Gastroesophageal sphincter (tissue), 4 donors: ENCODE measurements around the gene ZNF69. TPM values are rescaled to one million over a fixed set of nuclear protein-coding genes. Genes with fewer than 3 reads are reported as not detected.
"Not testable (repeated sequence)": the region's sequence is repeated elsewhere in the genome, so short reads cannot be mapped to it uniquely, and the experiment has no call there.

ENCODE experiments used
- ATAC-seq: fragments of 150-250 bp; one replicate; pipeline ENCODE4 v1.9.1; 2016; ENCODE audit warnings: mild to moderate bottlenecking, moderate library complexity
- H3K27ac ChIP-seq, 4 donors: fragments of 200-600 bp; sonication (generic) in 3 of 4; 1 replicate in 3 of 4; 2 replicates in 1 of 4; pipeline ENCODE4 v1.5.1; 2016 to 2019
- H3K27me3 ChIP-seq: fragments of 200-600 bp; sonication (generic); one replicate; pipeline ENCODE4 v1.5.1; 2019
- H3K36me3 ChIP-seq, 2 donors: fragments of 200-600 bp; sonication (generic); one replicate each; pipeline ENCODE4 v1.5.1; 2019; ENCODE audit warnings: control low read depth in 1 of 2
- H3K4me1 ChIP-seq, 3 donors: fragments of 200-600 bp; sonication (generic); 1 replicate in 2 of 3; 2 replicates in 1 of 3; pipeline ENCODE4 v1.5.1; 2016 to 2019; ENCODE audit warnings: control low read depth in 2 of 3
- H3K4me3 ChIP-seq, 2 donors: fragments of 200-600 bp; sonication (generic); one replicate each; pipeline ENCODE4 v1.5.1; 2019; ENCODE audit warnings: mild to moderate bottlenecking in 1 of 2, moderate library complexity in 1 of 2
- H3K9me3 ChIP-seq, 3 donors: fragments of 200-600 bp; sonication (generic); one replicate each; pipeline ENCODE4 v1.5.1; 2017 to 2019; ENCODE audit warnings: control low read depth in 2 of 3
- CTCF ChIP-seq, 4 experiments: fragments of 200-600 bp in 2 of 4; fragments of 450-650 bp in 2 of 4; sonication (generic) in 1 of 4; IDR thresholded peaks; one replicate each; pipeline ENCODE4 v1.5.1; 2017 to 2019; ENCODE audit warnings: antibody characterized with exemption in 4 of 4, mild to moderate bottlenecking in 2 of 4, moderate library complexity in 2 of 4
- EP300 ChIP-seq: sonication (generic); formaldehyde crosslinking; IDR thresholded peaks from one replicate; pipeline ENCODE4 v1.6.1; 2017; ENCODE audit warnings: antibody characterized with exemption, mild to moderate bottlenecking
- POLR2A ChIP-seq, 2 donors: fragments of 450-650 bp; IDR thresholded peaks; one replicate each; pipeline ENCODE4 v1.6.1; 2017; ENCODE audit warnings: antibody characterized with exemption in 2 of 2, mild to moderate bottlenecking in 2 of 2, moderate library complexity in 1 of 2
- POLR2AphosphoS5 ChIP-seq: sonication (generic); formaldehyde crosslinking; IDR thresholded peaks from one replicate; pipeline ENCODE4 v1.6.1; 2017; ENCODE audit warnings: antibody characterized with exemption
- WGBS, 2 donors: methylation state at CpG; one replicate each; pipeline ENCODE4 v1.1.5; 2018; ENCODE audit warnings: low coverage in 1 of 2; 5-methylcytosine and 5-hydroxymethylcytosine counted together
- total RNA-seq, 4 donors: library from RNA; depleted of rRNA; stranded (reverse); fragments of >200 nt; gene quantifications; one replicate each; pipeline ENCODE4 v1.1.0, GENCODE V29; 2016

ZNF69 gene
- total RNA-seq, 4 donors from 2014 or later: 3.5 to 13.6 (median 9.1) TPM

- H3K27ac ChIP-seq: peak within 1 kb of the TSS; percentile 92 to 96 (median 94)
- H3K9me3 ChIP-seq: no peaks in the 10 kb centered on the region
- no CpG with 5 or more reads among the region's 53 CpGs for WGBS, 2 donors
- H3K27me3 ChIP-seq: no peaks in the 10 kb centered on the region
- TF ChIP-seq POLR2A (IDR thresholded peaks at IDR 0.05) (peak in 1 of 2 donors; percentile 56), EP300 (no peak), POLR2AphosphoS5 (peak; percentile 63)
- ATAC-seq: peak; percentile 98
- peaks cover 0 to 34% (median 9%) of the 10 kb centered on the region in 3 donors for H3K4me1 ChIP-seq
- no peaks in the 10 kb centered on the region for H3K36me3 ChIP-seq
- H3K4me3 ChIP-seq: peak within 1 kb of the TSS; percentile 91 to 94
Observed at GRCh38 chr19:11924886-11925650, 37.5 kb downstream of the ZNF69 start, which contains the start of gene ZNF700. ZNF700 (plus strand) TSS chr19:11925107; CDS start chr19:11925211, 104 bp downstream.

GRCh38 chr19:11925651-11926187 lies 38.1 kb downstream of the ZNF69 start:
- not testable (repeated sequence) for H3K9me3 ChIP-seq, H3K27me3 ChIP-seq, ATAC-seq, H3K36me3 ChIP-seq
- Histone ChIP-seq H3K4me1 (peaks cover 0 to 34% (median 9%) of the 10 kb centered on the region in 3 donors), H3K27ac (peak overlapping the region; percentile 92 to 96 (median 94)), H3K4me3 (peak overlapping the region; percentile 91 to 94)
- 7 to 12% methylated on average over 7 to 9 of the region's 10 CpGs for WGBS, 2 donors

- ATAC-seq: no peak
- Histone ChIP-seq H3K27me3 (no peaks in the 10 kb centered on the region), H3K27ac (no peak overlapping the region), H3K4me1 (peaks cover 0 to 34% (median 9%) of the 10 kb centered on the region in 3 donors), H3K9me3 (no peaks in the 10 kb centered on the region), H3K4me3 (no peak overlapping the region), H3K36me3 (no peaks in the 10 kb centered on the region)
- 69 to 83% methylated on average over 1 of the region's 3 CpGs for WGBS, 2 donors
- TF ChIP-seq POLR2A (IDR thresholded peaks at IDR 0.05): no peak
- TF ChIP-seq EP300: no peak
- no peak for TF ChIP-seq CTCF (IDR thresholded peaks at IDR 0.05)
- TF ChIP-seq POLR2AphosphoS5: no peak
Observed at GRCh38 chr19:11927227-11927626, 39.6 kb downstream of the ZNF69 start.

- no peaks in the 10 kb centered on the region for H3K27me3 ChIP-seq
- H3K4me3 ChIP-seq: no peak overlapping the region
- peaks cover 0 to 6% (median 0%) of the 10 kb centered on the region in 3 donors for H3K9me3 ChIP-seq
- no peaks in the 10 kb centered on the region for H3K36me3 ChIP-seq
- no peak overlapping the region for H3K27ac ChIP-seq
- no peak for TF ChIP-seq EP300
- TF ChIP-seq POLR2AphosphoS5: no peak
- TF ChIP-seq CTCF (IDR thresholded peaks at IDR 0.05): no peak
- no peak for TF ChIP-seq POLR2A (IDR thresholded peaks at IDR 0.05)
- WGBS, 2 donors: 85 to 90% methylated on average over 2 to 3 of the region's 3 CpGs
- no peak for ATAC-seq
- peaks cover 0 to 11% (median 6%) of the 10 kb centered on the region in 3 donors for H3K4me1 ChIP-seq
Observed at GRCh38 chr19:11931051-11931450, 43.5 kb downstream of the ZNF69 start.

GRCh38 chr19:11931513-11931912 lies 43.9 kb downstream of the ZNF69 start:
- Histone ChIP-seq H3K27me3 (no peaks in the 10 kb centered on the region), H3K4me1 (peaks cover 0 to 6% (median 1%) of the 10 kb centered on the region in 3 donors), H3K9me3 (peaks cover 0 to 6% (median 0%) of the 10 kb centered on the region in 3 donors), H3K36me3 (no peaks in the 10 kb centered on the region), H3K4me3 (no peak overlapping the region), H3K27ac (no peak overlapping the region)
- TF ChIP-seq CTCF (IDR thresholded peaks at IDR 0.05) (no peak), POLR2A (IDR thresholded peaks at IDR 0.05) (no peak), POLR2AphosphoS5 (no peak), EP300 (no peak)
- no peak for ATAC-seq
- 97% methylated on average over 3 of the region's 3 CpGs; no CpG with 5 or more reads in 1 of the 2 donors for WGBS, 2 donors

- Histone ChIP-seq H3K9me3 (peaks cover 0 to 35% (median 0%) of the 10 kb centered on the region in 3 donors), H3K36me3 (peaks cover 0 to 16% of the 10 kb centered on the region in 2 donors)
- ATAC-seq, H3K4me3 ChIP-seq, H3K27me3 ChIP-seq, H3K4me1 ChIP-seq, H3K27ac ChIP-seq: not testable (repeated sequence)
- 96% methylated on average over 3 of the region's 3 CpGs for WGBS, 2 donors
Observed at GRCh38 chr19:11935829-11936228, 48.2 kb downstream of the ZNF69 start.

- not testable (repeated sequence) for ATAC-seq, H3K4me1 ChIP-seq, H3K4me3 ChIP-seq, H3K27me3 ChIP-seq, H3K27ac ChIP-seq
- Histone ChIP-seq H3K36me3 (peaks cover 0 to 39% of the 10 kb centered on the region in 2 donors), H3K9me3 (peaks cover 0 to 60% (median 7%) of the 10 kb centered on the region in 3 donors)
- WGBS, 2 donors: 92 to 100% methylated on average over 3 of the region's 3 CpGs
Observed at GRCh38 chr19:11938383-11938782, 50.8 kb downstream of the ZNF69 start.

- WGBS, 2 donors: no CpG with 5 or more reads among the region's 29 CpGs
- not testable (repeated sequence) for ATAC-seq, H3K27me3 ChIP-seq, H3K27ac ChIP-seq, H3K4me3 ChIP-seq, H3K4me1 ChIP-seq
- peaks cover 0 to 85% (median 7%) of the 10 kb centered on the region in 3 donors for H3K9me3 ChIP-seq
- H3K36me3 ChIP-seq: peaks cover 0 to 69% of the 10 kb centered on the region in 2 donors
Observed at GRCh38 chr19:11941361-11941887, 53.8 kb downstream of the ZNF69 start.
